OCI-LY1 (cell line): Measurements from ENCODE around the gene C16orf74.

Source experiments
- CTCF ChIP-seq: fragments of 200-600 bp; sonication (generic), shearing (Covaris generic); IDR thresholded peaks from 2 replicates; pipeline ENCODE4 v1.5.1; 2017; ENCODE audit warnings: mild to moderate bottlenecking, antibody characterized with exemption, low read length, moderate library complexity, mixed read lengths
- EZH2 ChIP-seq: fragments of 200-600 bp; sonication (generic), shearing (Covaris generic); IDR thresholded peaks from 2 replicates; pipeline ENCODE4 v1.8.0; 2017; ENCODE audit warnings: borderline replicate concordance, mixed run types, mild to moderate bottlenecking, antibody characterized with exemption, low read length, moderate library complexity, mixed read lengths

- TF ChIP-seq CTCF (no peak), EZH2 (no peak)
These were observed 48.8 kb upstream of the C16orf74 start, which contains the start of the genes COX4I1 and EMC8 for GRCh38 chr16:85799497-85800320.
